HG03135 (cell line): ENCODE results near the gene TMEM121B.

Source experiments
- ATAC-seq: cut with Tn5 transposase; IDR thresholded peaks from one replicate; pipeline ENCODE4 v1.9.1; 2021; ENCODE audit warnings: mild to moderate bottlenecking, moderate library complexity; ENCODE audit not compliant: unreplicated experiment

Gene TMEM121B

GRCh38 chr22:17140022-17140421, 18.9 kb upstream of the TMEM121B start:
- ATAC-seq = no peak

GRCh38 chr22:17138513-17138912, 17.4 kb upstream of the TMEM121B start:
- no peak for ATAC-seq

- ATAC-seq = no peak
Observed at GRCh38 chr22:17137861-17138425, 16.8 kb upstream of the TMEM121B start.

GRCh38 chr22:17137170-17137569, 16.0 kb upstream of the TMEM121B start:
- no peak for ATAC-seq

GRCh38 chr22:17135153-17135760, 14.1 kb upstream of the TMEM121B start:
- no peak for ATAC-seq

- no peak for ATAC-seq
Observed at GRCh38 chr22:17133137-17133536, 12.0 kb upstream of the TMEM121B start.

- ATAC-seq = no peak
Observed at GRCh38 chr22:17132112-17132511, 11.0 kb upstream of the TMEM121B start.

GRCh38 chr22:17131686-17132085, 10.5 kb upstream of the TMEM121B start:
- ATAC-seq = no peak

- ATAC-seq = no peak
Observed at GRCh38 chr22:17130199-17130598, 9.0 kb upstream of the TMEM121B start.

GRCh38 chr22:17120711-17121232, 388 bp downstream of the TMEM121B start:
- ATAC-seq = no peak

GRCh38 chr22:17120281-17120680, 879 bp downstream of the TMEM121B start:
- no peak for ATAC-seq

GRCh38 chr22:17119481-17120202, 1.5 kb downstream of the TMEM121B start:
- no peak for ATAC-seq

GRCh38 chr22:17118342-17118741, 2.8 kb downstream of the TMEM121B start:
- ATAC-seq = no peak

GRCh38 chr22:17117890-17118289, 3.3 kb downstream of the TMEM121B start:
- ATAC-seq = no peak

GRCh38 chr22:17117400-17117799, 3.8 kb downstream of the TMEM121B start:
- ATAC-seq = no peak

- no peak for ATAC-seq
Observed at GRCh38 chr22:17116572-17117330, 4.4 kb downstream of the TMEM121B start.

- no peak for ATAC-seq
Observed at GRCh38 chr22:17115945-17116565, 5.1 kb downstream of the TMEM121B start.

GRCh38 chr22:17115236-17115635, 5.9 kb downstream of the TMEM121B start:
- ATAC-seq = no peak

- no peak for ATAC-seq
Observed at GRCh38 chr22:17114898-17115235, 6.3 kb downstream of the TMEM121B start.

- no peak for ATAC-seq
Observed at GRCh38 chr22:17114173-17114897, 6.8 kb downstream of the TMEM121B start.
